Measurements from ENCODE around the gene CRACR2A.

Gene CRACR2A

DNA sequence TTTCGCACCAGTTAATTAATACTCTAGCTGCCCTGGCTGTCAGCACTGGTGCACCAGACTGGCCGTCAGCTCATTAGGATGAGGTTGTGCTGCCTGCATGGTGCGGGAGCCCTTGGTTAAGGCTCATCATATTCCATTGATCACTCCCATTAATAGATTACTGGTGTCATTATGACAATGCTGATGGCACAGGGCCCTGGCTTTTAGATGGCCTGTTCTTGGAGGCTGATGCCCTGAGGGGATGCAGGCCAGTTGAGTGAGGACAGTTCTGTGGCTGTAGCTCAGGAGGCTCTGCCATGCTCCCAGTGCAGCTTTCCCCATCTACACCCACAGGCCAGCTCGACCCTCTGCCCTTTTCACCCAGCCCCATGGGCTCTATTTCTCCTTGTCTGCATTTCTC lies 135.3 kb downstream of the CRACR2A start:
- TF ChIP-seq, protein P1, sequence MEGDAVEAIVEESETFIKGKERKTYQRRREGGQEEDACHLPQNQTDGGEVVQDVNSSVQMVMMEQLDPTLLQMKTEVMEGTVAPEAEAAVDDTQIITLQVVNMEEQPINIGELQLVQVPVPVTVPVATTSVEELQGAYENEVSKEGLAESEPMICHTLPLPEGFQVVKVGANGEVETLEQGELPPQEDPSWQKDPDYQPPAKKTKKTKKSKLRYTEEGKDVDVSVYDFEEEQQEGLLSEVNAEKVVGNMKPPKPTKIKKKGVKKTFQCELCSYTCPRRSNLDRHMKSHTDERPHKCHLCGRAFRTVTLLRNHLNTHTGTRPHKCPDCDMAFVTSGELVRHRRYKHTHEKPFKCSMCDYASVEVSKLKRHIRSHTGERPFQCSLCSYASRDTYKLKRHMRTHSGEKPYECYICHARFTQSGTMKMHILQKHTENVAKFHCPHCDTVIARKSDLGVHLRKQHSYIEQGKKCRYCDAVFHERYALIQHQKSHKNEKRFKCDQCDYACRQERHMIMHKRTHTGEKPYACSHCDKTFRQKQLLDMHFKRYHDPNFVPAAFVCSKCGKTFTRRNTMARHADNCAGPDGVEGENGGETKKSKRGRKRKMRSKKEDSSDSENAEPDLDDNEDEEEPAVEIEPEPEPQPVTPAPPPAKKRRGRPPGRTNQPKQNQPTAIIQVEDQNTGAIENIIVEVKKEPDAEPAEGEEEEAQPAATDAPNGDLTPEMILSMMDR (IDR thresholded peaks at IDR 0.05) = no peak

DNA sequence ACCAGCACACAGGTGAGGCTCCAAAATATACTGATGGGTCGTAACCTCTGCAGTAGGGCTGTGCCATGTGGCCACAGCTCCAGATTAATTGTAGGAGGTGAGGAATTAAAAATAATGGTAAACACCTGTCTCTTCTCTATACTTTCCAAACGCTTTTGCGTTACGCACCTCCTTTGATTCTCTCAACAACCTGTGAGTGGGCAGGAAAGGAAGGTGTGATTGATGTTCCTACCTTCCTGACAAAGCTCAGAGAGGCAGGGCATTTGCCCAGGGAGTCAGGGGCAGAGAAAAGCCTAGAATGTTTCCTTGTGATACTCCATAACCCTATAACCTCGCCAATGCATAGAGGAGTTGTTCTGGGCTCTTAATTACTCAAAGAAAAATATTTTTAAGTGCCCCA lies 137.0 kb downstream of the CRACR2A start:
- TF ChIP-seq, protein P1 (IDR thresholded peaks at IDR 0.05) = no peak

DNA sequence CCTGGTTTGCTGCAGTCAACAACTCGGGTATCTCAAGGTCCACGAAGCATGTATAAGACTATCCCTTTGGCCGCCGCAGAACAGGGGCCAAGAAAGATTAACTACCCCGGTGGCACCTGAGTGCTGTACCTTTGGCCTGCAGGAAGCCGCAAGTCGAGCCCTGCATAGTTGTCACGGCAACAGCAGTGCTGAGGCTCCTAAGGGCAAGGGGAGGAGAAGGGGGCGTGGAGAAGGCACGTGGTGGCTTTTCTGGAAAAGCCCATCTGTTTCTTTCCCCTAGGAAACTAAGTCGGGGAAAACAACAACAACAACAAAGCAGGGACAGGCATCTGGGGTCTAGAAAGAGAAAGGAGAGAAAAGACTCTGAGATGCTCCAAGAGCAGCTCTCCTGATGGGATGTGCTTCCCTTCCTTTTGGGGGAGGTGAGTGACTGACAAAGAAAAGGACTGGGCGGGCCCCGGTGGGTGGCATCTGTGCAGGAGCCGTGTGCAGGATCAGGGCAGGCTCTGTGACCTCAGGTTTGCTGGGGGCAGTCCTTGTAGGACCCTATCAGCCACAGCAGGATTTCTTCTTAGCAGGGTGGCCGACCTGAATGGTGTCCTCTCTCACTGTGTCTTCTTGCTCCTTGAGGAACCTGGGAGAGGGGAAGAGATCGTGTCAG lies 138.0 kb downstream of the CRACR2A start:
- TF ChIP-seq, protein P1 (IDR thresholded peaks at IDR 0.05) = no peak

DNA sequence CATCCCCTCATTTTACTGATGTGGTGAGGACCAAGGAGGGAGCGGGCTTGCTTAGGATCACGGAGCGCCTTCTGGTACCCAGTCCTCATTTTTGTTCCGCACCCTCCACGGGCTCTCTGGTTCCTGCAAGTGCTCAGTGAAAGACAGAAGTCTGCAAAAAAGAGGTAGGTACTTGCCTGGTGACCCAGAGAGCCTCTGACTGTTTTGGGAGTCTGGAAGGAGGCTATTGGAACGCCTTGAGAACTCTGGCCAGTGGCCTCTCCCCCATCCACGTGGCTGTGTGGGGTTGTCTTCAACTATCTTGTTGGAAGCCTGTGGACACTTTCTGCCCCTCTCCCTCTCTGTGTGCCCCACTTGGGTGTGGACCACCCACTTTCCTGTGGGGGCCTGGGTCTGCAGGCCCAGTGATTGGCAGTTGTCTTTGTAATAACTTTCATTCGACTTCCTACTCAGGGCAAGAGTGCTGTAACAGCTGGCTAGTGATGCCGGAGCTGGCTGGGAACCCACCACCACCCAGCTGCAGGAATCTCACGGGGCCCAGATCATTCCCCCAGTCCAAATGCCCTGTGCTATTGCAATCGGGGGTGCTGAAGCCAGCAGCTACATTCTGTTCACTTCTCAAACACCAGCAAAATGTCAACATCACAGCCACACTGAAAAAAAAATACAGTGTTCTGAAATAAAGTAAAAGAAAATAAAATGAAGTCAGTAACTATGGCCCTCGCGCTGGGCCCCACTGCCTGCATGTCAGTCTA lies 139.1 kb downstream of the CRACR2A start:
- TF ChIP-seq, protein P1 (IDR thresholded peaks at IDR 0.05) = no peak

DNA sequence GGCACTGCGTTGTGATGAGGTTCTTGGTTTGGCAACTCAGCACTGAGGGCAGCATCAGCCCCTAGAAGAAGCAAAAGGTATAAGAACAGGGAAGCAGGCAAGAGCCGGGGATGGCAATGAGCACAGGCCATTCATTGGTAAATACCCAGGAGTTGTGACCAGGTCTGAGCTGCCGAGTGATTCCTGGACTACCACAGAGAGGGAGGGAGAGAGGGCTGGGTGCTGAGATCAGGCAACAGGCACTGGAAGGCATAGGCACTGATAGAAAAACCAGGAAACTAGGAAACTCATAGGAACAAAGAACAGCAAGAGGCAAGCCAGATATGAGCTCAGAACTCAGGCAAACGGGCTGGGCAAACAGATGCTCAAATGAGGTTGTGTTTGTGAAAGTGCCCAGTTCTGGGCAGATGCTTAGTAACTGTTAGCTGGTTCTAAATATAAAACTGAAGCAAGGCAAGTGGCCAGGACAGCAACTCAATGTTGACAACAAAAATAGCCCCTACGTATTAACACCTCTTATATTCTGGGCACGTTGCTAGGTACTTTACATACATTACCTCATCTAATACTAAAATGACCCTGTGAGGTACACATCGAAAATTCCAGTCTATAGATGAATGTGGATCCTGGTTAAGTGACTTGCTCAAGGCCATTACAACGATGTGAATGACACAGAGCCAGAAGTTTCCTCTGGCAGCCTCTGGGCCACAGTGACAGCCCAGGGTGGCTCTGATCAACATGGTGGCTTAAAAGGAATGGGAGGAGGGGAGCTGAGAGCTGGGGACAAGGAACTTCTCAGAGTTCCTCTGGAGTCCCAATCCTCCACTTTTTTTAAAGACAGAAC lies 140.8 kb downstream of the CRACR2A start:
- TF ChIP-seq, protein P1 (IDR thresholded peaks at IDR 0.05) = no peak

DNA sequence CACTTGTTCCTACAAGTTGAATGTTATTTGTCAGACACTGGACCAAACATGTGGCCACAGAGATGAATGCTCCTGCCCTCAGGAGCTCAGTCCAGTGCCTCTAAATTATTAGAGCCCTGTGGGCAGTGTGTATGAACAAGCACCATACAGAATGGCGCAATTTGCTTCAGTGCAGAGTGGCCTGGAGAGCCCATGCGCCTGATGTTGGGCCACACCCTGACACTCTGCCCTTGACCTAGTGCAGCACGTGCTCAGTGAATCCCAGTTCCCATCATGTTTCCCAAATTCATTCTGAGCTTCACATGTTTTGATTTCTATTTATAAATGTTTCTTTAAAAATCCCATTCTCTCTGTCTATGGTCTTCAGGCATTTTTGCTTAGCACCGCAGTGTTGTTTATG lies 145.1 kb downstream of the CRACR2A start:
- TF ChIP-seq, protein P1 (IDR thresholded peaks at IDR 0.05) = no peak

DNA sequence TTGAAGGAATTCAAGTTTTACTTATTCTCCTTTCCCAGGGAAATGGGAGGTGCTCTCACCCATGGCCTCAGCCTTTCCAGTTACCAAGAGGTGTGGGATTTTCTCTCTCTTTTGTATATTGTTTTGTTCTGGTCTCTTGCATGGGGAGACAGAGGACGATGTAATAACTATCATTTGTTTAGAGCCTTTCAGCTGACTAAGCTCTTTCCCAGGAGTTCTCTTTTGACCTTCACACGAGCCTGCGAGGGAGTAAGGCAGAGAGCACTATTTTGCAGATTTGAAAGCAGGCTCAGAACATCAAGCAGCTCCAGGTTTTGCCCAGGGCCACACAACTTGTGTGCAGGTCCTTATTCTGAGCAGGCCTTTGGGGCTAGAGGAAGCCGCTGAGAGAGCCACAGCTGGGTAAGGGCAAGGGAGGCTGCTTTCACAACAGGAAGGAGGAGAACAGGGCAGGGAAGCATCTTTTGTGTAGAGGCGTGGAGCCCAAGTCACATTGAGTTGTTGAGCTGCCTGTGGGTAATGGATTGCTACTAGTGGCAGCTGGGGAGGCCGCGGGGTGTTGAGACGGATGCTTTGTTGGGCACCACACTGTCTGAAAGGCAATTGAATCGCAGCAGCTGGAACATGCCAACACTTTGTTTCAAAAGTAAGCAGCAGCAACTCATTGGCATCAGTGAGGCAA lies 145.7 kb downstream of the CRACR2A start:
- TF ChIP-seq, protein P1 (IDR thresholded peaks at IDR 0.05) = no peak
